Mesenchymal stem cell (in vitro differentiated cells and primary cell): Measurements from ENCODE around the gene LPCAT3.

Experiments used
- DNase-seq: peaks from one replicate; pipeline ENCODE4 v3.0.0-alpha.2; 2013
- H2AFZ ChIP-seq: one replicate; pipeline ENCODE4 v1.6.1; 2013; ENCODE audit warnings: low read depth, mild to moderate bottlenecking, control low read depth, inconsistent platforms, low read length, moderate library complexity
- H2AK5ac ChIP-seq: 2 replicates; pipeline ENCODE4 v1.6.1; 2013; ENCODE audit warnings: low read length, moderate library complexity, mild to moderate bottlenecking, inconsistent platforms; ENCODE audit not compliant: severe bottlenecking
- H2BK120ac ChIP-seq: one replicate; pipeline ENCODE4 v1.6.1; 2013; ENCODE audit warnings: low read depth, mild to moderate bottlenecking, inconsistent platforms, low read length, moderate library complexity
- H2BK12ac ChIP-seq, 2 experiments: one replicate each; pipeline ENCODE4 v1.6.1; 2013; ENCODE audit warnings: inconsistent platforms in 2 of 2, low read length in 2 of 2, mild to moderate bottlenecking in 2 of 2, moderate library complexity in 2 of 2, control low read depth in 1 of 2
- H2BK15ac ChIP-seq: one replicate; pipeline ENCODE4 v1.6.1; 2013; ENCODE audit warnings: mild to moderate bottlenecking, low read depth, inconsistent platforms; ENCODE audit not compliant: poor library complexity, severe bottlenecking
- H2BK5ac ChIP-seq: 2 replicates; pipeline ENCODE4 v1.6.1; 2013; ENCODE audit warnings: low read depth, mild to moderate bottlenecking, low read length, control low read depth, inconsistent platforms; ENCODE audit not compliant: poor library complexity, severe bottlenecking
- H3K14ac ChIP-seq, 2 experiments: one replicate each; pipeline ENCODE4 v1.6.1; 2013; ENCODE audit warnings: inconsistent platforms in 2 of 2, low read length in 2 of 2, control low read depth in 1 of 2, mild to moderate bottlenecking in 1 of 2, moderate library complexity in 1 of 2
- H3K18ac ChIP-seq, 2 experiments: one replicate each; pipeline ENCODE4 v1.6.1; 2013; ENCODE audit warnings: inconsistent platforms in 2 of 2, low read length in 2 of 2, control low read depth in 1 of 2, low read depth in 1 of 2, mild to moderate bottlenecking in 1 of 2
- H3K23ac ChIP-seq, 2 experiments: one replicate each; pipeline ENCODE4 v1.6.1; 2013; ENCODE audit warnings: inconsistent platforms in 2 of 2, low read length in 2 of 2, mild to moderate bottlenecking in 2 of 2, moderate library complexity in 2 of 2, control low read depth in 1 of 2
- H3K27ac ChIP-seq: 2 replicates; pipeline ENCODE4 v1.5.1; 2013; ENCODE audit warnings: mild to moderate bottlenecking, moderate library complexity, low read length, control low read depth, inconsistent platforms; ENCODE audit not compliant: poor library complexity, severe bottlenecking
- H3K27me3 ChIP-seq, 2 experiments: 2 replicates each; pipeline versions ENCODE4 v1.6.1 to v1.7.0; 2013; ENCODE audit warnings: low read length in 2 of 2, mild to moderate bottlenecking in 2 of 2, moderate library complexity in 2 of 2, control low read depth in 1 of 2, inconsistent platforms in 1 of 2; ENCODE audit not compliant: control insufficient read depth in 1 of 2, insufficient read depth in 1 of 2
- H3K36me3 ChIP-seq, 2 experiments: 2 replicates each; pipeline versions ENCODE4 v1.6.1 to v1.7.0; 2013; ENCODE audit warnings: low read length in 2 of 2, control low read depth in 1 of 2, inconsistent platforms in 1 of 2, low read depth in 1 of 2, mild to moderate bottlenecking in 1 of 2; ENCODE audit not compliant: insufficient read depth in 2 of 2, control insufficient read depth in 1 of 2
- H3K4ac ChIP-seq, 2 experiments: one replicate each; pipeline ENCODE4 v1.6.1; 2013; ENCODE audit warnings: inconsistent platforms in 2 of 2, low read length in 2 of 2, mild to moderate bottlenecking in 2 of 2, moderate library complexity in 2 of 2, control low read depth in 1 of 2, low read depth in 1 of 2
- H3K4me1 ChIP-seq: 2 replicates; pipeline ENCODE4 v1.6.1; 2013; ENCODE audit warnings: low read depth, low read length, control low read depth; ENCODE audit not compliant: control insufficient read depth, insufficient read depth
- H3K4me2 ChIP-seq: 2 replicates; pipeline ENCODE4 v1.6.1; 2013; ENCODE audit warnings: low read length, mild to moderate bottlenecking, inconsistent platforms; ENCODE audit not compliant: poor library complexity, severe bottlenecking
- H3K4me3 ChIP-seq, 2 experiments: 2 replicates each; pipeline versions ENCODE4 v1.5.1 to v1.7.0; 2013; ENCODE audit warnings: low read length in 2 of 2, mild to moderate bottlenecking in 2 of 2, control low read depth in 1 of 2, low read depth in 1 of 2; ENCODE audit not compliant: insufficient read depth in 1 of 2
- H3K79me1 ChIP-seq: replicated peaks from 2 replicates; pipeline ENCODE4 v1.6.1; 2013; ENCODE audit warnings: mild to moderate bottlenecking, control low read depth, low read length, inconsistent platforms; ENCODE audit not compliant: poor library complexity, severe bottlenecking
- H3K9ac ChIP-seq: 2 replicates; pipeline ENCODE4 v1.7.0; 2013; ENCODE audit warnings: mild to moderate bottlenecking, low read length, moderate library complexity
- H3K9me3 ChIP-seq: 2 replicates; pipeline ENCODE4 v1.7.0; 2013; ENCODE audit warnings: mild to moderate bottlenecking, low read length; ENCODE audit not compliant: control insufficient read depth
- H4K8ac ChIP-seq: one replicate; pipeline ENCODE4 v1.6.1; 2013; ENCODE audit warnings: inconsistent platforms, mild to moderate bottlenecking, low read length, moderate library complexity
- H4K91ac ChIP-seq: one replicate; pipeline ENCODE4 v1.6.1; 2013; ENCODE audit warnings: mild to moderate bottlenecking, low read length, inconsistent platforms
- WGBS: methylation state at CpG from one replicate; pipeline ENCODE4 v1.1.7; 2013; ENCODE audit warnings: mixed read lengths; 5-methylcytosine and 5-hydroxymethylcytosine counted together

Gene LPCAT3

DNA sequence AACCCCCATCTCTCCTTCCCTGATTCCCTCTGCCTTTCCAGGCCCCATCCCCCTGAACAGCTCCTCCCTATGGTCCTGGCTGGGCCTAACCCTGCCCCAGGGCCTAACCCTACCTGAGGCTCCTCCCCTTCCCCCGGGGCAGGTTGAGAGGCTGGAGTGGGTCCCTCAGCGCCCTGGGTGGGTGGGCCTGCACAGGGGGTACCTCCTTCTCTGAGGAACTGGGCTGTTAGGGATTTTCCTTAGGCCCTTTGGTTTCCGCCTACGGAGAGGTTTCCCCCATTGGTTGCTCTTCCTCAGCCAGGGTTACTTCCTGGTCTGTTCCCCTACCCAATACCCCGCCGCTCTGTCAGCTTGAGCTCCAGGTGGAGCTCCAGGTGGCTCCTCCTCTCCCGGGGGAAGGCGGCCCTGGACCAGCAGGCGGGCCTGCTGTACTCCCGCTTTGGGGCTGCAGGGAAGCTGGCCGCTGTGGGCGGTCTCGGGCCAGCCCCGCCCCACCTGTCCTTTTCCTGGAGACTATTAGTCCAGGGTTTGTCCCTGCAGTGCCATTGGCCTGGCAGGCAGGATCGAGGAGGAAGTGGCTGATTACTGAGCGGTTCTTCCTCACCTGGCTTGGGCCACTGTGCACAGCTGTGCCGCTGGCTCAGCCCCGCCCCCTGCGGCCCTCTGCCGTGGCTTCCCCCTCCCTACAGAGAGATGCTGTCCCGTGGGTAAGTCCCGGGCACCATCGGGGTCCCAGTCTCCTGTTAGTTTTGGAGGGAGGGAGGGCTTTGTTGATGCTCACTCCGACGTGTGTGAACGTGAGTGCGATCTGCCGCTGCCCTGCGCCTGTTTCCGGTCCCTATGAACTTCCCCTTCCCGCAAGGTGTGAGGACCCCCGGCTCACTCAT lies 72.0 kb downstream of the LPCAT3 start:
- Histone ChIP-seq H3K23ac (peak overlapping the region in 1 of 2 experiments; percentile 5), H4K91ac (peak overlapping the region; percentile 43), H2BK5ac (no peak overlapping the region), H3K9me3 (no peaks in the 10 kb centered on the region), H3K14ac (peak overlapping the region in 1 of 2 experiments; percentile 58), H3K79me1 (peaks cover 7% of the 10 kb centered on the region), H3K27ac (peak overlapping the region; percentile 55), H3K9ac (no peak overlapping the region), H2AFZ (peak overlapping the region; percentile 85), H3K4me1 (peaks cover 32% of the 10 kb centered on the region), H2BK15ac (peak overlapping the region; percentile 50), H2BK12ac (no peak overlapping the region), H3K4me2 (peak overlapping the region; percentile 78), H4K8ac (peak overlapping the region; percentile 73), H3K27me3 (no peaks in the 10 kb centered on the region), H3K4ac (peak overlapping the region; percentile 21 to 32), H3K36me3 (peaks cover 16 to 20% of the 10 kb centered on the region in 2 experiments), H3K4me3 (peak overlapping the region in 1 of 2 experiments; percentile 56), H3K18ac (peak overlapping the region in 1 of 2 experiments; percentile 49), H2BK120ac (peak overlapping the region; percentile 3), H2AK5ac (peak overlapping the region; percentile 14)
- 31% methylated on average over 26 of the region's 32 CpGs for WGBS
- DNase-seq, result no peak

DNA sequence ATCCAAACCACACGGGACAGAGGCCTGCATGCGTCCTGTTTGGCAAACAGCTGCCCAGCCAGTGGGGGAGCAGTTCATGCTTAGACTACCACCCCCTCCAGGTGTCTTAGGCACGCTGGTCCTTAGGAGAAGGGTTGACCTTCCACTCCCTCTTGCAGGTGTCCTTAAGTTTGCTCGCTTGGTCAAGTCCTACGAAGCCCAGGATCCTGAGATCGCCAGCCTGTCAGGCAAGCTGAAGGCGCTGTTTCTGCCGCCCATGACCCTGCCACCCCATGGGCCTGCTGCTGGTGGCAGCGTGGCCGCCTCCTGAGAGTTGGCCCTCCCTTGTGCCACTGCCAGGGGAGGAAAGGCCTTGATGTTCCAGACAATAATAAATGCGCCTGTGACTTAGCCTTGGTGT lies 72.7 kb downstream of the LPCAT3 start:
- H3K18ac ChIP-seq, result no peak overlapping the region
- no peak overlapping the region for H2BK15ac ChIP-seq
- no peaks in the 10 kb centered on the region for H3K27me3 ChIP-seq
- H3K36me3 ChIP-seq, result peaks cover 23 to 27% of the 10 kb centered on the region in 2 experiments
- peak overlapping the region; percentile 70 for H4K8ac ChIP-seq
- H3K9ac ChIP-seq, result peak overlapping the region; percentile 93
- no peak overlapping the region for H3K4me3 ChIP-seq
- H3K79me1 ChIP-seq, result peaks cover 7% of the 10 kb centered on the region
- no peak for DNase-seq
- H3K14ac ChIP-seq, result no peak overlapping the region
- peak overlapping the region; percentile 14 for H2AK5ac ChIP-seq
- no peak overlapping the region for H2BK5ac ChIP-seq
- H3K4ac ChIP-seq, result peak overlapping the region in 1 of 2 experiments; percentile 21
- H3K23ac ChIP-seq, result no peak overlapping the region
- H4K91ac ChIP-seq, result peak overlapping the region; percentile 43
- H2BK12ac ChIP-seq, result no peak overlapping the region
- no peaks in the 10 kb centered on the region for H3K9me3 ChIP-seq
- H3K27ac ChIP-seq, result peak overlapping the region; percentile 55
- 92% methylated on average over 11 of the region's 11 CpGs for WGBS
- H3K4me1 ChIP-seq, result peaks cover 33% of the 10 kb centered on the region
- H2BK120ac ChIP-seq, result peak overlapping the region; percentile 3
- no peak overlapping the region for H2AFZ ChIP-seq
- peak overlapping the region; percentile 78 for H3K4me2 ChIP-seq

DNA sequence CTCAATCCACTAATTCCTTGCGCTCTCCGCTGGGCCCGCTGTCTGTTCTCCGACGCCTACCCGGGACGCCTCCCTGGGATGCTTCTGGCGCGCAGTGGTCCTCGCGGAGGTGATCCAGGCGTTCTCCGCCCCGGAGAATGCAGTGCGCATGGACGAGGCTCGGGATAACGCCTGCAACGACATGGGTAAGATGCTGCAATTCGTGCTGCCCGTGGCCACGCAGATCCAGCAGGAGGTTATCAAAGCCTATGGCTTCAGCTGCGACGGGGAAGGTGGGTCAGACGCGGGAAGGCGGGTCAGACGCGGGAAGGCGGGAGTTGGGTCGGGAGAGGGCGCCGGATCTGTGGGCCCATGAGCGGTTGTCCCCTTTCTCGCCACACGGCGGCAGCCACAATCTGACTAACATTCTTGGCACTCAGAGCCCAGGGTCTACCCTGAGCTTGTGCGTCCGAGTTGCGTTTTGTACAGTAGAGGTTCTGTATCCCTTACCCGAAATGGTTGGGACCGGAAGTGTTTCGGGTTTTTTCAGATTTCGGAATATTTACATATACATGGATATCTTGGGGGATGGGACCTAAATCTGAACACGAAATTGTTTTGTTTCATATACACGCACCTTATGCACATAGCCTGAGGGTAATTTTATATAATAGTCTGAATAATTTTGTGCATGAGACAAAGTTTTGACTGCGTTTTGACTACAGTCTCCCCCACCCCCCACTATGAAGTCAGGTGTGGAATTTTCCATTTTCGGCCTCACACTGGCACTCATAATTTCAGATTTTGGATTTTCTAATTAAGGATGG lies 73.7 kb downstream of the LPCAT3 start:
- peak overlapping the region; percentile 94 for H3K27ac ChIP-seq
- no peaks in the 10 kb centered on the region for H3K27me3 ChIP-seq
- H2BK15ac ChIP-seq, result no peak overlapping the region
- H4K8ac ChIP-seq, result peak overlapping the region; percentile 67
- DNase-seq, result peak; percentile 95
- peak overlapping the region; percentile 93 for H3K9ac ChIP-seq
- H3K4me3 ChIP-seq, result peak overlapping the region; percentile 58 to 82
- H3K14ac ChIP-seq, result peak overlapping the region in 1 of 2 experiments; percentile 35
- peak overlapping the region; percentile 8 to 14 for H2BK12ac ChIP-seq
- H3K23ac ChIP-seq, result no peak overlapping the region
- H2BK5ac ChIP-seq, result peak overlapping the region; percentile 5
- no peaks in the 10 kb centered on the region for H3K9me3 ChIP-seq
- H2AFZ ChIP-seq, result peak overlapping the region; percentile 1
- H3K18ac ChIP-seq, result peak overlapping the region; percentile 44 to 68
- H3K4me1 ChIP-seq, result peaks cover 33% of the 10 kb centered on the region
- H3K36me3 ChIP-seq, result peaks cover 32 to 34% of the 10 kb centered on the region in 2 experiments
- peak overlapping the region; percentile 62 to 88 for H3K4ac ChIP-seq
- H2AK5ac ChIP-seq, result peak overlapping the region; percentile 86
- H2BK120ac ChIP-seq, result no peak overlapping the region
- H3K4me2 ChIP-seq, result peak overlapping the region; percentile 85
- peaks cover 8% of the 10 kb centered on the region for H3K79me1 ChIP-seq
- H4K91ac ChIP-seq, result peak overlapping the region; percentile 40
- WGBS, result under 1% methylated on average over 41 of the region's 48 CpGs
